ENCODE measurements around the gene SLC35B2.

DNA sequence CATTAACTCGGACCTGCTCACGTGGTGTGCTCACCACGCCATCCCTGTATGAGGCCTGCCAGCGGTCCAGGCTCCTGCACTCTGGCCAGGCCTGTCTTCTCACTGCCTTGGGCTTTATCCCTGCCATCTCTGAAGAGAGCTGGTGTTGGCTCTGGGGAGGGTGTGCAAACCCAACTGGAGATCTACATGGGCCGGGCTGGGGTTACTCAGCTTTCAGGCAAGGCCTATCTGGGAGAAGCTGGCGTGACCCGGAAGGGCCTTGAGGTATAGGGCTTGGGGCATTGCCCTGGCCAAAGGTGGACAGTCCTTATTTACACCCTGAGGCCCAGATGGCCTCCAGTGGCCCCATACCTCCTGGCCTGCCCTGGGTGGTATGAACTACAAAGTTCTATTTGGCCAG, 28.9 kb downstream of the SLC35B2 start:
- TF ChIP-seq, protein P1, sequence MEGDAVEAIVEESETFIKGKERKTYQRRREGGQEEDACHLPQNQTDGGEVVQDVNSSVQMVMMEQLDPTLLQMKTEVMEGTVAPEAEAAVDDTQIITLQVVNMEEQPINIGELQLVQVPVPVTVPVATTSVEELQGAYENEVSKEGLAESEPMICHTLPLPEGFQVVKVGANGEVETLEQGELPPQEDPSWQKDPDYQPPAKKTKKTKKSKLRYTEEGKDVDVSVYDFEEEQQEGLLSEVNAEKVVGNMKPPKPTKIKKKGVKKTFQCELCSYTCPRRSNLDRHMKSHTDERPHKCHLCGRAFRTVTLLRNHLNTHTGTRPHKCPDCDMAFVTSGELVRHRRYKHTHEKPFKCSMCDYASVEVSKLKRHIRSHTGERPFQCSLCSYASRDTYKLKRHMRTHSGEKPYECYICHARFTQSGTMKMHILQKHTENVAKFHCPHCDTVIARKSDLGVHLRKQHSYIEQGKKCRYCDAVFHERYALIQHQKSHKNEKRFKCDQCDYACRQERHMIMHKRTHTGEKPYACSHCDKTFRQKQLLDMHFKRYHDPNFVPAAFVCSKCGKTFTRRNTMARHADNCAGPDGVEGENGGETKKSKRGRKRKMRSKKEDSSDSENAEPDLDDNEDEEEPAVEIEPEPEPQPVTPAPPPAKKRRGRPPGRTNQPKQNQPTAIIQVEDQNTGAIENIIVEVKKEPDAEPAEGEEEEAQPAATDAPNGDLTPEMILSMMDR (IDR thresholded peaks at IDR 0.05), result no peak
- no peak for TF ChIP-seq POLR2A (IDR thresholded peaks at IDR 0.05)
